NCI-H1105 (cell line): ENCODE data around the gene SSBP4.

Experiments used
- DNase-seq: peaks from one replicate; lab custom pipeline; 2025; lab: John Stamatoyannopoulos, UW

SSBP4 gene

GRCh38 chr19:18421371-18421959 lies 2.3 kb downstream of the SSBP4 start:
- no peak for DNase-seq

- DNase-seq, result no peak
Observed at GRCh38 chr19:18422530-18423191, 3.5 kb downstream of the SSBP4 start.

- no peak for DNase-seq
Observed at GRCh38 chr19:18423258-18424020, 4.2 kb downstream of the SSBP4 start.

DNA sequence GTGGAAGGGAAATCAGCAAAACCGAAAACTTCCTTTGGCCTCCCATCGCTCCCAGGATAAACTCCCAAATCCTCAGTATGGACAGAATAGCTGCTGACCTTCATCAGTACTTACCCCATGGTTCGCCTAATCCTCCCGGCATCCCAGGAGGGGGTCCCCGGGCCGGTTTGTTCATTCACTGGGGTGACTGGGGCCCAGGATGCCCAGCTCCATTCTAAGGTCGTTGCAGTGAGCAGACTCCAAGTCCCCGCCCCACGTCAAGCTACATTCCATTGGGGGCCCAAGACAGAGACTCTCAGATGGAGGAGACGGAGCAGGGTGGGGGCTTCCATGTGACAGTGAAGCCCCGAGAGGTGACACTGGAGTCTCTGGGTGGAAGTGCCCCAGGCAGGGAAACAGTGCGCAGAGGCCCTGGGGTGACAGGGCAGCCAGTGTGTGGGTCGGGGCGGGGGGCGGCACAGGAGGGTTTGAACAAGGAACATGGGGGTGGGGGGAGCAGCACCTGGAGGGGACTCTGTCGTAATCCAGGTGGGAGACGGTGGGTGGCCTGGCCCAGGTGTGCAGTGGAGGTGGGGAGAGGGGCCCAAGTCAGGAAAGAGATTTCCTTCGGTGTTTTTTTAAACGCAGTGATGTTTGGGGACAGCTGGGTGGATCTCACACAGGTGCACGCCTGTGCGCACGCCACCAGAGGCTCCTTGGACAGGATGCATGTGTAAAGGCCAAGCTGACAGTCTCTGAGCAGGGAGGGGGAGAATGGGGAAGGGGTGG lies 5.1 kb downstream of the SSBP4 start:
- no peak for DNase-seq

- no peak for DNase-seq
Observed at GRCh38 chr19:18424890-18425514, 5.8 kb downstream of the SSBP4 start.

DNA sequence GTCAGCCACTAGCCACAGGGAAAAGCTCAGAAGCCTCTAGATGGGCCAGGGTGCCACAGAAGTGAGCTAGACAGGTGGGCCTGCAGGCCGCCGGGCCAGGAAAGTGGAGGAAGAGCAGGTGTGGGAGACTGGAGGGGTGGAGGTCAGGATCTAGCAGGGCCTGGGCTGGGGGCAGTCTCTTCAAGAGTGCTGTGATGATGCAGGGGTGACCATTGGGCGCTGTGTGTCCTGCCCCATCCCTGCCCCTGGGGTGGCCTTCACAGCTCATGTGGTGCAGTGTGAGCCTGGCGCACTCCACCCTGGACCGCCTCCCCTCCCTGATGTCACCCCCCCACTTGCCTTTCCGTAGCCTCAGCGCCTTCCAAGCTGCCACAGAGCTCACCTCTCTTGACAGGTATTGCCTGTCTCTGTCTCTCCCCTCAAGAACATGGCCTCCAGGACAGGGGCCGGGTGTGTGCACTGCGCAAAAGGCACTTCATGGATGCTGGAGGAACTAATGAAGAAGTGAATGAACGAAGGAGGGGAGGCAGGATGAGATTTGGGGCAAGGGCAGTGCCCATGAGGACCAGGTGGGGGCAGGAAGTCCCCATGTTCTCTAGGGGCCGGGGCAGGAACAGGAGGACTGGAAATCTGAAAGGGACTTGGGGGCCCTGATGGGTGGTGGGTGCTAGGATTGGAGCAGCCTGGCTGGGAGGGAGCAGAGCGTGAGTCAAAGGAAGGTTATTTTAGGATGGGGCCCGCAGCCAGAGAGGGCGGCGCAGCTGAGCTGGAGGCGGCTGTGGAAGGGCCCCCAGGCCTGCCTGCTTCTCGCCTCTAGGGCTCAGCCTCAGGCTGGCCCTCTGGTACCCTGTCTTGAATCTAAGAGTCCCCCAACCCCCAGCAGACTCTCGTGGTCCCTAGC lies 6.6 kb downstream of the SSBP4 start:
- no peak for DNase-seq

- no peak for DNase-seq
Observed at GRCh38 chr19:18426416-18426767, 7.2 kb downstream of the SSBP4 start.

GRCh38 chr19:18427080-18427742 lies 8.0 kb downstream of the SSBP4 start:
- no peak for DNase-seq

GRCh38 chr19:18427743-18428113 lies 8.5 kb downstream of the SSBP4 start:
- no peak for DNase-seq

GRCh38 chr19:18428173-18428786 lies 9.1 kb downstream of the SSBP4 start:
- no peak for DNase-seq

- DNase-seq, result peak; percentile 88
Observed at GRCh38 chr19:18428787-18429674, 9.8 kb downstream of the SSBP4 start.

- no peak for DNase-seq
Observed at GRCh38 chr19:18429717-18430416, 10.7 kb downstream of the SSBP4 start.

- no peak for DNase-seq
Observed at GRCh38 chr19:18430417-18431144, 11.4 kb downstream of the SSBP4 start.

GRCh38 chr19:18431351-18432197 lies 12.4 kb downstream of the SSBP4 start:
- DNase-seq, result no peak

DNA sequence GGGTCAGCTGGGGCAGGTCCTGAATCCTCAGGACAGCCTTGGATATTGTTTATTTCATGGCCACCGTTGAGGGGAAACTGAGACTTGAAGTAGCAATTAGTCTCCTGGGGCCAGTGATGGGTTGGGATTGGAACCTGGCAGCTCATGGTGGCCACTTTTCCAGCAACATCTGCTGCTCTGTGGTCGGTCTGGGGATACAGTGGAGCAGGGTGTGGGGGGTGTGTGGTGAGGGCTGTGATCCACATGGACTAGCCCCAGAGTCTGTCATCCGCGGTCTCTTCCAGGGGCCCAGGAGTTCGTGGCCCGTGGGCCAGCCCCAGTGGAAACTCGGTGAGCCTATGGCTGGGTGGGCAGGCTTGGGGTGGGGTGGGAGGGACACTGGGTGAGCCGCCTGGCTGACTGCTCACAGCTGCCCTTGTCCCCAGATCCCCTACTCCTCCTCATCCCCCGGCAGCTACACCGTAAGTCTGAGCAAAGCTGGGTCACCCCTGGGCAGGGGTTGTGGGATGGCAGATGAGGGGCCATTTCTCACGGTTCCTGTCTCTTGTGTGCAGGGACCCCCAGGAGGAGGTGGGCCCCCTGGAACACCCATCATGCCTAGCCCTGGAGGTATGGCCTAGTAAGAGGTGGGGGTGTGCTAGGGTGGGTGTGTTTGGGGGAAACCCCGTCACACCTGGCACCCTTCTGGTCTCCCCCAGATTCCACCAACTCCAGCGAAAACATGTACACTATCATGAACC lies 13.2 kb downstream of the SSBP4 start:
- no peak for DNase-seq

GRCh38 chr19:18433015-18433691 lies 14.0 kb downstream of the SSBP4 start:
- no peak for DNase-seq
